Right lobe of liver (tissue), 4 donors: ENCODE results near the gene ST8SIA2.

ENCODE experiments used
- CTCF ChIP-seq, 4 donors: fragments of 200-600 bp in 3 of 4; fragments of 450-650 bp in 1 of 4; IDR thresholded peaks; one replicate each; pipeline versions ENCODE4 v1.5.1 to v1.8.0; 2016 to 2022; ENCODE audit warnings: antibody characterized with exemption in 4 of 4, mild to moderate bottlenecking in 2 of 4
- POLR2A ChIP-seq: fragments of 450-650 bp; IDR thresholded peaks from one replicate; pipeline ENCODE4 v1.6.1; 2017; ENCODE audit warnings: antibody characterized with exemption, mild to moderate bottlenecking
- donor health status: DM: no; HTN: no; CAD: no.
- donor health status: DM: no; HTN: no; CAD: no.
- donor health status: DM: no; HTN: yes; CAD: no.

- TF ChIP-seq CTCF (IDR thresholded peaks at IDR 0.05) (no peak), POLR2A (no peak)
Observed at GRCh38 chr15:92466834-92467233, 73.2 kb downstream of the ST8SIA2 start.
